Erythroblast (primary cell): ENCODE results near the gene PADI4.

Experiments used
- GATA1 ChIP-seq: IDR thresholded peaks from 2 replicates; pipeline ENCODE4 v1.6.1; 2011; ENCODE audit warnings: low read depth, mild to moderate bottlenecking, control low read depth, low read length, moderate library complexity
- POLR2A ChIP-seq: IDR thresholded peaks from 2 replicates; pipeline ENCODE4 v1.6.1; 2011; ENCODE audit warnings: mild to moderate bottlenecking, low read length

DNA sequence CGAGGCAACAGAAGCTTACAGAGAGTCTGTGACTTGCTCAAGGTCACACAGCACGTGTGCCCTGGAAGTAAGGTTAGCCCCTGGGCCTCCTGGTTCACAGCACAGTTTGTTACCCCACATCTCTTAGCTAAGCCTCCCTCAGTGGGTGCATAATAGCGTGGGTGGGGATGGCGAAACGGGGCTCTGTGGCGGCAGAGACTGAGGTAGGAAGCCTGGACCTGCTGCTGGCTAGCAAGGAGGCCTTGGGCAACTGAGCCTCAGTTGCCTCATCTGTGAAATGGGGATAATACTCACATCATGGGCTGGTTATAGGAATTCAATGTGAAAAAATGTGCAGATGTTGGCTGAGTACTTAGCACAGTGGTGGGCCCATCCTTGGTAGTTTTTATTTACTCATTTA is 596 bp downstream of the PADI4 start:
- no peak for TF ChIP-seq POLR2A
- TF ChIP-seq GATA1: no peak
